H1 (cell line): ENCODE measurements around the gene GREB1. TPM values are rescaled to one million over a fixed set of nuclear protein-coding genes. Genes with fewer than 3 reads are reported as not detected.
A peak's percentile ranks its signal among the peaks of the same experiment; 100 is the strongest.

ENCODE experiments used
- CTCF ChIA-PET: fragments of 300-600 bp; sonication (Branson Sonifier 250); formaldehyde crosslinking; loops from one replicate; lab custom pipeline; 2021; ENCODE audit not compliant: partially characterized antibody; lab: Charles Lee
- POLR2A ChIA-PET: fragments of 300-600 bp; sonication (Branson Sonifier 250); formaldehyde crosslinking; loops from one replicate; lab custom pipeline; 2021; ENCODE audit warnings: inconsistent platforms; ENCODE audit not compliant: partially characterized antibody; lab: Charles Lee
- DNase-seq, 2 experiments: peaks; one replicate each; pipeline versions ENCODE4 v3.0.0 to v3.0.0-alpha.2; 2010 to 2022; ENCODE audit warnings: low spot score in 2 of 2, low read depth in 1 of 2, mixed read lengths in 1 of 2
- FAIRE-seq: peaks from 2 replicates; lab custom pipeline; 2011; peaks lifted over from hg19 to GRCh38; lab: Jason Lieb, UNC
- H2AFZ ChIP-seq: 2 replicates; pipeline ENCODE4 v1.8.1; 2012; ENCODE audit warnings: low read length, inconsistent platforms
- H2AK5ac ChIP-seq: 2 replicates; pipeline ENCODE4 v1.6.1; 2013; ENCODE audit warnings: low read depth, low read length
- H2BK120ac ChIP-seq: replicated peaks from 2 replicates; pipeline ENCODE3; 2013; ENCODE audit warnings: low read depth, low read length, inconsistent platforms
- H2BK12ac ChIP-seq: 2 replicates; pipeline ENCODE4 v1.6.1; 2013; ENCODE audit warnings: low read depth, low read length
- H2BK15ac ChIP-seq: 2 replicates; pipeline ENCODE4 v1.6.1; 2013; ENCODE audit warnings: low read length
- H2BK20ac ChIP-seq: 2 replicates; pipeline ENCODE4 v1.6.1; 2013; ENCODE audit warnings: low read length
- H2BK5ac ChIP-seq: 2 replicates; pipeline ENCODE4 v1.6.1; 2013; ENCODE audit warnings: low read depth, low read length
- H3K14ac ChIP-seq: 2 replicates; pipeline ENCODE4 v1.6.1; 2013; ENCODE audit warnings: inconsistent platforms; ENCODE audit not compliant: insufficient read length
- H3K18ac ChIP-seq: 2 replicates; pipeline ENCODE4 v1.6.1; 2013; ENCODE audit warnings: low read length; ENCODE audit errors: extremely low read depth
- H3K23ac ChIP-seq: 2 replicates; pipeline ENCODE4 v1.6.1; 2013; ENCODE audit warnings: inconsistent platforms; ENCODE audit not compliant: insufficient read length
- H3K23me2 ChIP-seq: 2 replicates; pipeline ENCODE4 v1.6.1; 2013; ENCODE audit warnings: low read depth, low read length
- H3K27ac ChIP-seq: 2 replicates; pipeline ENCODE4 v1.6.1; 2011; ENCODE audit warnings: low read depth, low read length, inconsistent platforms
- H3K27me3 ChIP-seq, 4 experiments: replicated peaks in 1 of 4; 1 replicate in 1 of 4; 2 replicates in 3 of 4; pipeline versions ENCODE4 v1.6.1 to v1.8.1; 2011 to 2013; ENCODE audit warnings: low read length in 3 of 4, mild to moderate bottlenecking in 3 of 4, inconsistent platforms in 2 of 4, mixed read lengths in 2 of 4, moderate library complexity in 1 of 4; ENCODE audit not compliant: control insufficient read depth in 3 of 4, insufficient read depth in 3 of 4; ENCODE audit errors: extremely low read depth in 1 of 4
- H3K36me3 ChIP-seq, 4 experiments: 2 replicates each; pipeline versions ENCODE4 v1.6.1 to v1.8.1; 2011 to 2013; ENCODE audit warnings: mild to moderate bottlenecking in 4 of 4, low read length in 3 of 4, moderate library complexity in 2 of 4, control low read depth in 1 of 4, inconsistent platforms in 1 of 4; ENCODE audit not compliant: insufficient read depth in 4 of 4, control insufficient read depth in 2 of 4
- H3K4ac ChIP-seq: replicated peaks from 2 replicates; pipeline ENCODE3; 2013; ENCODE audit warnings: low read length, low read depth, mixed read lengths, inconsistent platforms; ENCODE audit not compliant: insufficient read length
- H3K4me1 ChIP-seq, 4 experiments: replicated peaks in 1 of 4; 1 replicate in 1 of 4; 2 replicates in 3 of 4; pipeline versions ENCODE4 v1.6.1 to v1.8.1; 2011 to 2013; ENCODE audit warnings: low read length in 3 of 4, inconsistent platforms in 2 of 4, mixed read lengths in 1 of 4; ENCODE audit not compliant: insufficient read depth in 4 of 4, control insufficient read depth in 3 of 4
- H3K4me2 ChIP-seq, 2 experiments: 2 replicates each; pipeline versions ENCODE4 v1.6.1 to v1.8.1; 2011 to 2013; ENCODE audit warnings: low read depth in 2 of 2, low read length in 2 of 2, control low read depth in 1 of 2, inconsistent platforms in 1 of 2, mild to moderate bottlenecking in 1 of 2; ENCODE audit not compliant: insufficient read depth in 1 of 2
- H3K4me3 ChIP-seq, 4 experiments: fragments of 200-600, 300-600 bp in 1 of 4; sonication (generic), shearing (Covaris generic), sonication (Bioruptor Twin) in 1 of 4; 2 replicates each; pipeline versions ENCODE4 v1.5.1 to v1.8.1; 2011 to 2016; ENCODE audit warnings: low read length in 4 of 4, low read depth in 3 of 4, control low read depth in 2 of 4, inconsistent platforms in 2 of 4, mild to moderate bottlenecking in 2 of 4, mixed read lengths in 1 of 4, moderate library complexity in 1 of 4; ENCODE audit not compliant: insufficient read depth in 2 of 4; ENCODE audit errors: extremely low read depth in 1 of 4
- H3K56ac ChIP-seq: replicated peaks from 2 replicates; pipeline ENCODE3; 2013; ENCODE audit warnings: low read depth, mild to moderate bottlenecking, mixed read lengths, low read length, inconsistent platforms; ENCODE audit not compliant: insufficient read length
- H3K79me1 ChIP-seq: 2 replicates; pipeline ENCODE4 v1.6.1; 2013; ENCODE audit warnings: low read depth, low read length, control low read depth
- H3K79me2 ChIP-seq, 2 experiments: 2 replicates each; pipeline versions ENCODE4 v1.6.1 to v1.8.1; 2012 to 2013; ENCODE audit warnings: low read length in 2 of 2, mild to moderate bottlenecking in 2 of 2, inconsistent platforms in 1 of 2; ENCODE audit not compliant: insufficient read depth in 2 of 2, control insufficient read depth in 1 of 2
- H3K9ac ChIP-seq, 4 experiments: replicated peaks in 1 of 4; 1 replicate in 1 of 4; 2 replicates in 3 of 4; pipeline versions ENCODE4 v1.6.1 to v1.8.1; 2011 to 2013; ENCODE audit warnings: low read depth in 3 of 4, low read length in 3 of 4, control low read depth in 2 of 4, mild to moderate bottlenecking in 2 of 4, moderate library complexity in 2 of 4, inconsistent platforms in 1 of 4; ENCODE audit errors: extremely low read depth in 1 of 4
- H3K9me3 ChIP-seq, 2 experiments: 2 replicates each; pipeline versions ENCODE4 v1.6.1 to v1.8.1; 2012 to 2013; ENCODE audit warnings: mild to moderate bottlenecking in 2 of 2, moderate library complexity in 2 of 2, control low read depth in 1 of 2, inconsistent platforms in 1 of 2, low read depth in 1 of 2, low read length in 1 of 2, mixed read lengths in 1 of 2; ENCODE audit not compliant: insufficient read depth in 2 of 2
- H4K20me1 ChIP-seq, 2 experiments: replicated peaks in 1 of 2; 2 replicates each; pipeline versions ENCODE3 to v1.8.1; 2011 to 2013; ENCODE audit warnings: inconsistent platforms in 2 of 2, low read length in 2 of 2, mild to moderate bottlenecking in 1 of 2; ENCODE audit not compliant: insufficient read depth in 2 of 2, control insufficient read depth in 1 of 2
- H4K5ac ChIP-seq: 2 replicates; pipeline ENCODE4 v1.6.1; 2013; ENCODE audit warnings: low read length, low read depth, mixed read lengths, inconsistent platforms; ENCODE audit not compliant: insufficient read length
- H4K8ac ChIP-seq: 2 replicates; pipeline ENCODE4 v1.8.0; 2013; ENCODE audit warnings: mild to moderate bottlenecking, moderate library complexity, low read length, inconsistent platforms; ENCODE audit not compliant: insufficient read depth; ENCODE audit errors: extremely low read depth
- H4K91ac ChIP-seq: replicated peaks from 2 replicates; pipeline ENCODE3; 2013; ENCODE audit warnings: low read length, mixed read lengths, inconsistent platforms; ENCODE audit not compliant: insufficient read length
- HDAC2 ChIP-seq, 2 experiments: fragments of 300-600 bp in 1 of 2; sonication (generic) in 1 of 2; IDR thresholded peaks; 2 replicates each; pipeline ENCODE4 v1.6.1; 2011 to 2012; ENCODE audit warnings: low read depth in 2 of 2, low read length in 2 of 2, mild to moderate bottlenecking in 2 of 2, moderate library complexity in 2 of 2, borderline replicate concordance in 1 of 2, inconsistent platforms in 1 of 2
- NANOG ChIP-seq: IDR thresholded peaks from 2 replicates; pipeline ENCODE4 v1.6.1; 2011; ENCODE audit warnings: low read length, low read depth, mild to moderate bottlenecking, inconsistent platforms; ENCODE audit not compliant: insufficient read depth, poor library complexity, severe bottlenecking
- RAD21 ChIP-seq, 2 experiments: IDR thresholded peaks in 1 of 2; conservative IDR thresholded peaks in 1 of 2; 2 replicates each; pipeline ENCODE4 v1.6.1; 2011; ENCODE audit warnings: low read depth in 2 of 2, low read length in 2 of 2, improper control_type of control experiment in 1 of 2, inconsistent platforms in 1 of 2, mild to moderate bottlenecking in 1 of 2, moderate library complexity in 1 of 2
- SIN3A ChIP-seq, 2 experiments: IDR thresholded peaks in 1 of 2; conservative IDR thresholded peaks in 1 of 2; 2 replicates each; pipeline ENCODE4 v1.6.1; 2011 to 2012; ENCODE audit warnings: low read length in 2 of 2, improper control_type of control experiment in 1 of 2, low read depth in 1 of 2, mild to moderate bottlenecking in 1 of 2
- TAF7 ChIP-seq: optimal IDR thresholded peaks from 2 replicates; pipeline ENCODE3; 2011; ENCODE audit warnings: low read depth, mild to moderate bottlenecking, inconsistent platforms, low read length, moderate library complexity, borderline replicate concordance
- TCF12 ChIP-seq: IDR thresholded peaks from 2 replicates; pipeline ENCODE4 v1.6.1; 2011; ENCODE audit warnings: low read depth, mild to moderate bottlenecking, low read length
- USF2 ChIP-seq: IDR thresholded peaks from 2 replicates; pipeline ENCODE4 v1.6.1; 2011; ENCODE audit warnings: low read length, improper control_type of control experiment
- WGBS, 2 experiments: shearing (Covaris generic) in 1 of 2; methylation state at CpG; one replicate each; pipeline versions ENCODE4 v1.1.6 to v1.1.7; 2013 to 2015; ENCODE audit warnings: low lambda C conversion rate in 2 of 2, mixed read lengths in 2 of 2, inconsistent platforms in 1 of 2, low coverage in 1 of 2, missing lambda C conversion rate in 1 of 2; ENCODE audit not compliant: insufficient replicate concordance in 2 of 2, insufficient coverage in 1 of 2, insufficient read length in 1 of 2; ENCODE audit errors: extremely low coverage in 1 of 2, missing lambda C conversion rate in 1 of 2; 5-methylcytosine and 5-hydroxymethylcytosine counted together
- polyA plus RNA-seq, 7 experiments: library from polyadenylated mRNA; depleted of rRNA in 3 of 7; stranded (reverse) in 5 of 7; unstranded in 2 of 7; fragments of >200 nt in 5 of 7; fragments of 200-250 nt in 2 of 7; gene quantifications; 1 replicate in 5 of 7; 2 replicates in 1 of 7; 4 replicates in 1 of 7; pipeline versions ENCODE4 v1.2.1 to v1.2.3, GENCODE V29; 2011 to 2013; ENCODE audit warnings: missing spikeins in 2 of 7, mixed read lengths in 2 of 7
- total RNA-seq: library from RNA; stranded (reverse); fragmentation: NEBNext Ultra II Directional; extraction: Animal tissue kit (Norgen Biotek cat#: 25700); gene quantifications from 2 replicates; pipeline ENCODE4 v1.2.1, GENCODE V29; 2021

Gene GREB1
- total and polyA plus RNA-seq, 2 of the 8 experiments (the other 6 are each of a cell fraction or from before 2014, with no cell fraction given), result 7.9 to 43.4 TPM

- Histone ChIP-seq H3K4me3 (no peak overlapping the region; a peak in 2 of 8 replicates), H2AK5ac (no peak overlapping the region), H3K9me3 (no peaks in the 10 kb centered on the region), H3K79me2 (no peaks in the 10 kb centered on the region), H2BK20ac (no peak overlapping the region), H3K36me3 (no peaks in the 10 kb centered on the region), H4K5ac (no peak overlapping the region), H2BK12ac (no peak overlapping the region), H2BK15ac (no peak overlapping the region), H2BK5ac (no peak overlapping the region), H2BK120ac (no peak overlapping the region), H3K14ac (no peak overlapping the region), H3K4me2 (peak overlapping the region in 1 of 2 experiments; percentile 20; a peak in 1 of 4 replicates), H3K79me1 (no peaks in the 10 kb centered on the region), H3K23me2 (no peaks in the 10 kb centered on the region), H3K27me3 (no peaks in the 10 kb centered on the region), H3K4me1 (peaks cover 3 to 13% (median 10%) of the 10 kb centered on the region in 4 experiments; a peak in 6 of 7 replicates), H4K20me1 (no peaks in the 10 kb centered on the region), H4K91ac (no peak overlapping the region), H3K18ac (no peak overlapping the region), H4K8ac (no peak overlapping the region), H3K9ac (no peak overlapping the region), H3K4ac (no peak overlapping the region), H3K56ac (no peak overlapping the region), H3K23ac (no peak overlapping the region), H3K27ac (no peak overlapping the region), H2AFZ (no peak overlapping the region; the same call in 1 of the 2 replicates)
- FAIRE-seq (peak; percentile 76), DNase-seq (peak in 1 of 2 experiments; percentile 94)
- POLR2A ChIA-PET, result no interaction called here
- CTCF ChIA-PET, result interaction anchor here (0.7 to 8.1 kb wide), 36 partner anchors 8 to 212 kb away, joined by 3 to 91 read pairs (median 4); partner anchors contain the start of gene NTSR2
- 59% methylated on average over 31 of the region's 31 CpGs; no CpG with 5 or more reads in 1 of the 2 experiments for WGBS, 2 experiments
- TF ChIP-seq NANOG, result no peak
- peak; percentile 77 to 88 for TF ChIP-seq RAD21 (IDR thresholded peaks at IDR 0.05 in 1 of 2, conservative IDR thresholded peaks at IDR 0.05 in 1 of 2; ENCODE audit: low read depth in 2 of 2, low read length in 2 of 2)
- TF ChIP-seq TAF7, result no peak
- no peak for TF ChIP-seq HDAC2 (IDR thresholded peaks at IDR 0.05; ENCODE audit: borderline replicate concordance in 1 of 2, low read depth in 2 of 2, low read length in 2 of 2)
- no peak for TF ChIP-seq USF2
- no peak for TF ChIP-seq SIN3A (conservative IDR thresholded peaks at IDR 0.05 in 1 of 2, IDR thresholded peaks at IDR 0.05 in 1 of 2; ENCODE audit: low read depth in 1 of 2, low read length in 2 of 2)
- 0 out of 2 replicates have a peak, but pooled peaks have one; percentile 55 for TF ChIP-seq TCF12
Measured at GRCh38 chr2:11681722-11682589, 148.1 kb downstream of the GREB1 start.
